ENCODE measurements around the gene ZNF500. TPM values are rescaled to one million over a fixed set of nuclear protein-coding genes. Genes with fewer than 3 reads are reported as not detected.
A peak's percentile ranks its signal among the peaks of the same experiment; 100 is the strongest.
"Not testable (repeated sequence)": the region's sequence is repeated elsewhere in the genome, so short reads cannot be mapped to it uniquely, and the experiment has no call there.

ZNF500 gene
- total RNA-seq, 8 experiments from 2014 or later, result 7.9 to 17.5 (median 9.0) TPM

- Histone ChIP-seq H3K27ac (no peak overlapping the region), H3K4me3 (no peak overlapping the region), H3K4me1 (replicated peaks in 1 of 2) (no peaks in the 10 kb centered on the region)
- in situ Hi-C loops (cut with MboI; ENCODE audit: low pct_unique_long_range_greater_than_20kb in 2 of 9, low sequenced_read_pairs in 9 of 9, unreplicated experiment in 9 of 9), result no loop called here
- no peak for ATAC-seq (replicated peaks in 6 of 8)
- 18 to 92% (median 80%) methylated on average over 1 to 10 of the region's 10 CpGs; no CpG with 5 or more reads in 3 of the 10 experiments for WGBS, 10 experiments
Measured at GRCh38 chr16:4790871-4791270, 23.9 kb upstream of the ZNF500 start.

- 24 to 100% (median 89%) methylated on average over 1 to 9 of the region's 10 CpGs; no CpG with 5 or more reads in 4 of the 10 experiments for WGBS, 10 experiments
- Histone ChIP-seq H3K4me1 (replicated peaks in 1 of 2) (no peaks in the 10 kb centered on the region), H3K27ac (no peak overlapping the region), H3K4me3 (no peak overlapping the region)
- ATAC-seq (replicated peaks in 6 of 8), result no peak
- in situ Hi-C loops (cut with MboI; ENCODE audit: low pct_unique_long_range_greater_than_20kb in 2 of 9, low sequenced_read_pairs in 9 of 9, unreplicated experiment in 9 of 9), result no loop called here
Measured at GRCh38 chr16:4790261-4790660, 23.3 kb upstream of the ZNF500 start.

- Histone ChIP-seq H3K4me3 (no peak overlapping the region), H3K4me1 (replicated peaks in 1 of 2) (no peaks in the 10 kb centered on the region), H3K27ac (no peak overlapping the region)
- 50 to 100% (median 97%) methylated on average over 3 to 6 of the region's 7 CpGs; no CpG with 5 or more reads in 3 of the 10 experiments for WGBS, 10 experiments
- in situ Hi-C loops (cut with MboI; ENCODE audit: low pct_unique_long_range_greater_than_20kb in 2 of 9, low sequenced_read_pairs in 9 of 9, unreplicated experiment in 9 of 9), result no loop called here
- ATAC-seq (replicated peaks in 6 of 8), result no peak
Measured at GRCh38 chr16:4788910-4789309, 21.9 kb upstream of the ZNF500 start.

GRCh38 chr16:4788489-4788889, 21.5 kb upstream of the ZNF500 start:
- WGBS, 10 experiments, result 50 to 100% (median 67%) methylated on average over 1 to 6 of the region's 9 CpGs; no CpG with 5 or more reads in 1 of the 10 experiments
- Histone ChIP-seq H3K4me1 (replicated peaks in 1 of 2) (no peaks in the 10 kb centered on the region), H3K27ac (no peak overlapping the region), H3K4me3 (no peak overlapping the region)
- ATAC-seq (replicated peaks in 6 of 8), result peak in 2 of 8 experiments; percentile 17 to 36
- in situ Hi-C loops (cut with MboI; ENCODE audit: low pct_unique_long_range_greater_than_20kb in 2 of 9, low sequenced_read_pairs in 9 of 9, unreplicated experiment in 9 of 9), result no loop called here

- WGBS, 10 experiments, result 40 to 86% (median 73%) methylated on average over 1 to 5 of the region's 14 CpGs; no CpG with 5 or more reads in 4 of the 10 experiments
- ATAC-seq (replicated peaks in 6 of 8), result peak in 4 of 8 experiments; percentile 38 to 53 (median 46)
- Histone ChIP-seq H3K4me3 (no peak within 1 kb of the TSS), H3K27ac (no peak within 1 kb of the TSS), H3K4me1 (replicated peaks in 1 of 2) (no peaks in the 10 kb centered on the region)
- in situ Hi-C loops (cut with MboI; ENCODE audit: low pct_unique_long_range_greater_than_20kb in 2 of 9, low sequenced_read_pairs in 9 of 9, unreplicated experiment in 9 of 9), result no loop called here
Measured at GRCh38 chr16:4787627-4788482, 20.9 kb upstream of the ZNF500 start, which contains the start of gene SEPTIN12. Gene SEPTIN12 (minus strand): TSS chr16:4788345. CDS start chr16:4787645, 700 bp downstream.

GRCh38 chr16:4787068-4787467, 20.1 kb upstream of the ZNF500 start:
- peak in 1 of 8 experiments; percentile 21 for ATAC-seq (replicated peaks in 6 of 8)

GRCh38 chr16:4785758-4786433, 18.9 kb upstream of the ZNF500 start:
- H3K4me1 ChIP-seq (replicated peaks in 1 of 2), result no peaks in the 10 kb centered on the region
- H3K4me3 ChIP-seq, result no peak overlapping the region
- no peak overlapping the region for H3K27ac ChIP-seq
- in situ Hi-C loops (cut with MboI; ENCODE audit: low pct_unique_long_range_greater_than_20kb in 2 of 9, low sequenced_read_pairs in 9 of 9, unreplicated experiment in 9 of 9), result no loop called here
- WGBS, 10 experiments, result 90 to 100% (median 97%) methylated on average over 1 to 15 of the region's 23 CpGs; no CpG with 5 or more reads in 3 of the 10 experiments
- no peak for ATAC-seq (replicated peaks in 6 of 8)

More at GRCh38 chr16:4787068-4787467, 20.1 kb upstream of the ZNF500 start:
- Histone ChIP-seq H3K27ac (no peak overlapping the region), H3K4me1 (replicated peaks in 1 of 2) (no peaks in the 10 kb centered on the region), H3K4me3 (no peak overlapping the region)
- 20 to 100% (median 93%) methylated on average over 1 to 2 of the region's 8 CpGs; no CpG with 5 or more reads in 4 of the 10 experiments for WGBS, 10 experiments
- in situ Hi-C loops (cut with MboI; ENCODE audit: low pct_unique_long_range_greater_than_20kb in 2 of 9, low sequenced_read_pairs in 9 of 9, unreplicated experiment in 9 of 9), result no loop called here

GRCh38 chr16:4784444-4784987, 17.6 kb upstream of the ZNF500 start:
- ATAC-seq (replicated peaks in 6 of 8); in situ Hi-C loops (cut with MboI; ENCODE audit: low pct_unique_long_range_greater_than_20kb in 2 of 9, low sequenced_read_pairs in 9 of 9, unreplicated experiment in 9 of 9); H3K27ac ChIP-seq; H3K4me3 ChIP-seq; H3K4me1 ChIP-seq (replicated peaks in 1 of 2): not testable (repeated sequence)
- 63 to 100% (median 87%) methylated on average over 1 to 9 of the region's 14 CpGs; no CpG with 5 or more reads in 1 of the 10 experiments for WGBS, 10 experiments

- no peak for ATAC-seq (replicated peaks in 6 of 8)
- 60 to 75% (median 67%) methylated on average over 1 to 12 of the region's 16 CpGs; no CpG with 5 or more reads in 5 of the 10 experiments for WGBS, 10 experiments
- in situ Hi-C loops (cut with MboI; ENCODE audit: low pct_unique_long_range_greater_than_20kb in 2 of 9, low sequenced_read_pairs in 9 of 9, unreplicated experiment in 9 of 9), result no loop called here
- H3K27ac ChIP-seq, result no peak overlapping the region
- H3K4me1 ChIP-seq (replicated peaks in 1 of 2), result no peaks in the 10 kb centered on the region
- H3K4me3 ChIP-seq, result no peak overlapping the region
Measured at GRCh38 chr16:4783951-4784336, 17.0 kb upstream of the ZNF500 start.

GRCh38 chr16:4783251-4783950, 16.4 kb upstream of the ZNF500 start:
- H3K27ac ChIP-seq, result no peak overlapping the region
- H3K4me3 ChIP-seq, result no peak overlapping the region
- WGBS, 10 experiments, result 82 to 100% (median 87%) methylated on average over 1 to 6 of the region's 25 CpGs; no CpG with 5 or more reads in 5 of the 10 experiments
- in situ Hi-C loops (cut with MboI; ENCODE audit: low pct_unique_long_range_greater_than_20kb in 2 of 9, low sequenced_read_pairs in 9 of 9, unreplicated experiment in 9 of 9), result no loop called here
- no peaks in the 10 kb centered on the region for H3K4me1 ChIP-seq (replicated peaks in 1 of 2)
- no peak for ATAC-seq (replicated peaks in 6 of 8)

GRCh38 chr16:4780235-4780634, 13.3 kb upstream of the ZNF500 start:
- in situ Hi-C loops (cut with MboI; ENCODE audit: low pct_unique_long_range_greater_than_20kb in 2 of 9, low sequenced_read_pairs in 9 of 9, unreplicated experiment in 9 of 9), result no loop called here
- 53 to 94% (median 77%) methylated on average over 2 to 3 of the region's 4 CpGs; no CpG with 5 or more reads in 5 of the 10 experiments for WGBS, 10 experiments
- no peak for ATAC-seq (replicated peaks in 6 of 8)
- Histone ChIP-seq H3K4me3 (no peak overlapping the region), H3K27ac (no peak overlapping the region), H3K4me1 (replicated peaks in 1 of 2) (no peaks in the 10 kb centered on the region)

GRCh38 chr16:4778050-4778392, 11.1 kb upstream of the ZNF500 start:
- H3K4me3 ChIP-seq, result no peak overlapping the region
- in situ Hi-C loops (cut with MboI; ENCODE audit: low pct_unique_long_range_greater_than_20kb in 2 of 9, low sequenced_read_pairs in 9 of 9, unreplicated experiment in 9 of 9), result no loop called here
- WGBS, 10 experiments, result 20 to 87% (median 82%) methylated on average over 1 to 4 of the region's 5 CpGs; no CpG with 5 or more reads in 3 of the 10 experiments
- ATAC-seq (replicated peaks in 6 of 8), result no peak
- H3K27ac ChIP-seq, result no peak overlapping the region
- H3K4me1 ChIP-seq (replicated peaks in 1 of 2), result no peaks in the 10 kb centered on the region

All from motor neuron (in vitro differentiated cells).